LNCAP (cell line): ENCODE results near the gene MEGF9.

Experiments
- CTCF ChIP-seq: fragments of 450-650 bp; IDR thresholded peaks from 2 replicates; pipeline ENCODE4 v1.5.1; 2017; ENCODE audit warnings: mild to moderate bottlenecking

Gene MEGF9

DNA sequence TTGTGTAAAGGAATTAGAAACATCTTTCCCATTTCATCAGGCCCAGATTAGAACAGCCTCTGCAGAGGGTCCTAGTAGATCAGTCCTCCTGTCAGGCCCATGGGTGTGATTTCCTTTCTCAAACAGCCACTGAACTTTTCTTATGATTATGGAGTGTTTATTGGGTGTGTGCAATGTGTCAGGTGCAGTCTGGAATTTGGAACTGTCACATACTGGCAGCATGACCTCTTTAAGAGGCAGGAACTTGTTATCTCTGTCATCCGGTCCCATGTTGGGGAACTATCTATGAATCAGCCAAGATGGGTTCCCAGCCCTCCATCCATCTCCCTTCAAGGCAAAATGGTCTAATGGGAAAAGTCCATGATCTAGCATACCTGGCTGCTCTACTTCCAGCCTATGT is 11.6 kb upstream of the MEGF9 start:
- no peak for TF ChIP-seq CTCF

DNA sequence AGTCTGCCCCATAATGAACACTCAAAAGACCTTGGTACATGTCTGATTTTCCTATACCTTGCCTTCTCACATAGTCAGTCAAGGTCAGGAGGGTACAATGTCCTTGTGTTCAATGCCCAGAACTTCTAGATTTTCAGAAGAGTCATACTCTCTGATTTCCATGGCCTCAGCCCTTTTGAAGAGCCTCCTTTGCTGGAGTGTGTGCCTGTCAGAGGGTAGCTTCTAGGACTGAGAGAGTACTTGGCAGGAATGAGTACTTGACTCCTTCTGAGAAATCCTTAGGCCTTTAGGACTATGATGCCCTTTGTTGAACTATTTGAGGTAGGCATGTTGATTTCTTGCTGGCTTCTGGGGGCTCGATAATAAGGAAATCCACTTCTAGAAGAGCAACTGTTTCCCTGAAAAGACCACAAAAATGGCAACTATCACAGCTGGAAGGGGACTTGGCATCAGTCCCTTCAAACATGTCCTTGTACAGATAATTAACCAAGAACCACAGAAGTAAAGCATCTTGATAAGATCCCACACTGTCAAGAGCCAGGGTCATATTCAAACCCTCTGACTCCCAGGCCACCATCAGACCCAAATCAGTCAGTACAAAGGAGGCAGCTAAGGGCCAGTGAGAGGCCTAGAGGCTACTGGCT is 10.6 kb upstream of the MEGF9 start:
- TF ChIP-seq CTCF, result no peak

- TF ChIP-seq CTCF, result no peak
These were observed 9.3 kb upstream of the MEGF9 start for GRCh38 chr9:120723565-120723964.

GRCh38 chr9:120720404-120720803 is 6.1 kb upstream of the MEGF9 start:
- no peak for TF ChIP-seq CTCF

DNA sequence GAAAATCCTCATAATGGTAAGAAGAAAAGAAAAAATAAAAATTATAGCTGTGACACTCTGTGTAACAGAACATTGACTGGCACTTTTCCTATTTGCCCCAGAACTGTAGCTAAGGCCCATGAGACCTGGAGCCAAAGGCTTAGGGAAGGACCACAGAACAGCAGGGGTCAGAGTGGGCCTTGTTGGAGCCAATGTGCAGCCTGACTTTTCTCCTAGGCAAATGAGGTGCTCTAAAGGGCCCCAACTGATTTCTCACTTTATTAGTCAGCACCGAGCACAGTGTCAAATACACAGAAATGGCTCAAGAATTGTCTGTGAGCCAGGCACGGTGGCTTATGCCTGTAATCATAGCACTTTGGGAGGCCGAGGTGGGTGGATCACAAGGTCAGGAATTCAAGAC is 4.0 kb upstream of the MEGF9 start:
- TF ChIP-seq CTCF, result no peak

- no peak for TF ChIP-seq CTCF
These were observed 2.9 kb upstream of the MEGF9 start for GRCh38 chr9:120717176-120717575.

GRCh38 chr9:120716483-120716882 is 2.2 kb upstream of the MEGF9 start:
- TF ChIP-seq CTCF, result no peak

DNA sequence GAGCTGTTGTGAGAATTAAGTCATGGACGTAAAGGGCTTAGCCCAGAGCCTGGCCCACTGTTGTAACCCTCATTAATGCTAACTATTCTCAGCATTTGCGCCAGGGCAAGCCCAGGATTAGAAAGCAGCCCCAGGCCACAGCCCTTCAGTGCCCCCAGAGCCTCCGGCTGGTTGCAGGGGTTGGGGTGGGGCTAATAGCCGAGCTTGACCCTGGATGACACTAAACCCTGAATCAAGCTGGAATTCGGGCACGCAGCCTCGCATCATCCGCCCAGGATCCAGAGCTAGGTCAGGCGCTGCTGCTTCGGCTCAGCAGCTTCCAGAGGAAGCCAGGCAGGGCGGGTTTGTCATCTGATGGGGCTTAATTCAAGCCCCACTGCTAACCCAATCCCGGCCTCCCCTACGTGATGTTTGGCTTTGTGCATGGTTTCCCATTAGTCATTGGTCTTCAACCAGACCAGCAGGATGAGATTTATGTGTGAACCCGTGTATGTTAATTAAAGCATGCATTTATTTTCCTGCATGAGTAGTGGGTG is 1.2 kb upstream of the MEGF9 start:
- no peak for TF ChIP-seq CTCF
